IMR-90 (cell line): Measurements from ENCODE around the gene NPAS3. TPM values are rescaled to one million over a fixed set of nuclear protein-coding genes. Genes with fewer than 3 reads are reported as not detected.

Experiments
- ATAC-seq: fragments of 200-7000 bp; cut with Tn5 transposase; 2 replicates; pipeline ENCODE4 v1.9.1; 2020; ENCODE audit warnings: low read depth, mild to moderate bottlenecking, moderate library complexity
- BruUV-seq: library from RNA; stranded (reverse); fragments of 400-500 nt; replicated peaks from 2 replicates; lab custom pipeline; 2021; lab: Mats Ljungman, UMichigan
- CTCF ChIA-PET: fragments of 300-600 bp; formaldehyde crosslinking; extraction: SDS; loops from one replicate; lab custom pipeline; 2021; ENCODE audit warnings: antibody characterized with exemption; lab: Yijun Ruan, JAX
- POLR2A ChIA-PET: fragments of 300-600 bp; sonication (Branson Sonifier 250); formaldehyde crosslinking; loops from one replicate; lab custom pipeline; 2022; ENCODE audit warnings: antibody characterized with exemption; ENCODE audit not compliant: unreplicated experiment; lab: Charles Lee
- DNase-seq: peaks from one replicate; pipeline ENCODE4 v3.0.0; 2013
- H2AFZ ChIP-seq: replicated peaks from 2 replicates; pipeline ENCODE3; 2013; ENCODE audit warnings: low read length, mild to moderate bottlenecking; ENCODE audit not compliant: poor library complexity
- H2AK5ac ChIP-seq: 2 replicates; pipeline ENCODE4 v1.6.1; 2013; ENCODE audit warnings: low read depth, low read length, inconsistent platforms
- H2AK9ac ChIP-seq: replicated peaks from 2 replicates; pipeline ENCODE3; 2013; ENCODE audit warnings: mild to moderate bottlenecking, low read depth, low read length, moderate library complexity; ENCODE audit not compliant: poor library complexity
- H2BK120ac ChIP-seq: 2 replicates; pipeline ENCODE4 v1.6.1; 2013; ENCODE audit warnings: low read depth, low read length, inconsistent platforms
- H2BK15ac ChIP-seq: 3 replicates; pipeline ENCODE4 v1.6.1; 2013; ENCODE audit warnings: low read depth, low read length, inconsistent platforms
- H2BK20ac ChIP-seq: 2 replicates; pipeline ENCODE4 v1.6.1; 2013; ENCODE audit warnings: low read depth, mild to moderate bottlenecking, inconsistent platforms, low read length, moderate library complexity
- H2BK5ac ChIP-seq: 2 replicates; pipeline ENCODE4 v1.6.1; 2013; ENCODE audit warnings: mild to moderate bottlenecking, low read depth, low read length, inconsistent platforms; ENCODE audit not compliant: poor library complexity, severe bottlenecking
- H3K14ac ChIP-seq: replicated peaks from 2 replicates; pipeline ENCODE4 v1.6.1; 2013; ENCODE audit warnings: low read depth, low read length, inconsistent platforms
- H3K18ac ChIP-seq: 2 replicates; pipeline ENCODE4 v1.6.1; 2013; ENCODE audit warnings: low read depth, low read length, control low read depth
- H3K23ac ChIP-seq: 2 replicates; pipeline ENCODE4 v1.6.1; 2013; ENCODE audit warnings: low read depth, low read length, inconsistent platforms
- H3K27ac ChIP-seq: 2 replicates; pipeline ENCODE4 v1.5.1; 2013; ENCODE audit warnings: mild to moderate bottlenecking, control low read depth, low read length; ENCODE audit not compliant: insufficient read depth
- H3K27me3 ChIP-seq: 2 replicates; pipeline ENCODE4 v1.6.1; 2013; ENCODE audit warnings: low read length; ENCODE audit not compliant: control insufficient read depth, insufficient read depth
- H3K36me3 ChIP-seq: 2 replicates; pipeline ENCODE4 v1.6.1; 2013; ENCODE audit warnings: low read length, mixed read lengths; ENCODE audit not compliant: control insufficient read depth, insufficient read depth
- H3K4ac ChIP-seq: 2 replicates; pipeline ENCODE4 v1.6.1; 2013; ENCODE audit warnings: low read depth, low read length, inconsistent platforms
- H3K4me1 ChIP-seq: 2 replicates; pipeline ENCODE4 v1.6.1; 2013; ENCODE audit warnings: low read length, mixed read lengths; ENCODE audit not compliant: control insufficient read depth, insufficient read depth
- H3K4me2 ChIP-seq: 2 replicates; pipeline ENCODE4 v1.6.1; 2013; ENCODE audit warnings: low read depth, mild to moderate bottlenecking, control low read depth, low read length, moderate library complexity
- H3K4me3 ChIP-seq: 2 replicates; pipeline ENCODE4 v1.5.1; 2013; ENCODE audit warnings: low read depth, mild to moderate bottlenecking, control low read depth, low read length, moderate library complexity; ENCODE audit not compliant: insufficient read depth
- H3K56ac ChIP-seq: 2 replicates; pipeline ENCODE4 v1.6.1; 2013; ENCODE audit warnings: low read length, inconsistent platforms; ENCODE audit not compliant: insufficient read depth; ENCODE audit errors: extremely low read depth
- H3K79me1 ChIP-seq, 2 experiments: 2 replicates each; pipeline ENCODE4 v1.6.1; 2013; ENCODE audit warnings: low read length in 2 of 2, inconsistent platforms in 1 of 2, low read depth in 1 of 2
- H3K9ac ChIP-seq: 2 replicates; pipeline ENCODE4 v1.6.1; 2013; ENCODE audit warnings: low read depth, low read length, control low read depth
- H3K9me1 ChIP-seq: 2 replicates; pipeline ENCODE4 v1.6.1; 2013; ENCODE audit warnings: low read length, inconsistent platforms; ENCODE audit not compliant: insufficient read depth
- H3K9me3 ChIP-seq: 2 replicates; pipeline ENCODE4 v1.6.1; 2013; ENCODE audit warnings: low read length; ENCODE audit not compliant: control insufficient read depth, insufficient read depth
- H4K20me1 ChIP-seq: 2 replicates; pipeline ENCODE4 v1.6.1; 2013; ENCODE audit warnings: low read length, inconsistent platforms; ENCODE audit not compliant: insufficient read depth
- H4K5ac ChIP-seq: 2 replicates; pipeline ENCODE4 v1.6.1; 2013; ENCODE audit warnings: mild to moderate bottlenecking, low read depth, low read length, control low read depth
- H4K8ac ChIP-seq, 2 experiments: 2 replicates each; pipeline ENCODE4 v1.6.1; 2013; ENCODE audit warnings: low read depth in 2 of 2, low read length in 2 of 2, control low read depth in 1 of 2, inconsistent platforms in 1 of 2
- H4K91ac ChIP-seq: 2 replicates; pipeline ENCODE4 v1.6.1; 2013; ENCODE audit warnings: low read depth, low read length, inconsistent platforms; ENCODE audit not compliant: insufficient read depth
- BHLHE40 ChIP-seq: fragments of 150-350 bp; IDR thresholded peaks from 2 replicates; pipeline ENCODE4 v1.6.1; 2016; ENCODE audit warnings: mild to moderate bottlenecking, low read depth, low read length
- CEBPB ChIP-seq: IDR thresholded peaks from 2 replicates; pipeline ENCODE4 v1.6.1; 2012; ENCODE audit warnings: low read depth, low read length, improper control_type of control experiment
- CHD1 ChIP-seq: IDR thresholded peaks from 2 replicates; pipeline ENCODE4 v1.6.1; 2012; ENCODE audit warnings: low read depth, low read length, improper control_type of control experiment
- CTCF ChIP-seq: conservative IDR thresholded peaks from 2 replicates; pipeline ENCODE4 v1.5.1; 2012; ENCODE audit warnings: mild to moderate bottlenecking, low read depth, low read length, improper control_type of control experiment
- ELK1 ChIP-seq: fragments of 150-350 bp; IDR thresholded peaks from 2 replicates; pipeline ENCODE4 v1.6.1; 2016; ENCODE audit warnings: low read depth, mild to moderate bottlenecking, low read length, moderate library complexity, borderline replicate concordance
- FOS ChIP-seq: fragments of 150-350 bp; IDR thresholded peaks from 2 replicates; pipeline ENCODE4 v1.6.1; 2016; ENCODE audit warnings: low read depth, low read length
- MAFK ChIP-seq: IDR thresholded peaks from 2 replicates; pipeline ENCODE4 v1.6.1; 2012; ENCODE audit warnings: low read depth, low read length, improper control_type of control experiment
- MAZ ChIP-seq: IDR thresholded peaks from 2 replicates; pipeline ENCODE4 v1.6.1; 2012; ENCODE audit warnings: low read depth, mild to moderate bottlenecking, low read length, improper control_type of control experiment, moderate library complexity, borderline replicate concordance
- MXI1 ChIP-seq: IDR thresholded peaks from 2 replicates; pipeline ENCODE4 v1.6.1; 2012; ENCODE audit warnings: low read depth, mild to moderate bottlenecking, low read length, moderate library complexity, borderline replicate concordance
- NFE2L2 ChIP-seq: fragments of 150-350 bp; IDR thresholded peaks from 2 replicates; pipeline ENCODE4 v1.6.1; 2016; ENCODE audit warnings: low read depth, mild to moderate bottlenecking, low read length
- POLR2A ChIP-seq: IDR thresholded peaks from 2 replicates; pipeline ENCODE4 v1.6.1; 2012; ENCODE audit warnings: mild to moderate bottlenecking, low read depth, low read length
- RAD21 ChIP-seq: IDR thresholded peaks from 2 replicates; pipeline ENCODE4 v1.6.1; 2012; ENCODE audit warnings: low read length, improper control_type of control experiment
- RCOR1 ChIP-seq: IDR thresholded peaks from 2 replicates; pipeline ENCODE4 v1.6.1; 2012; ENCODE audit warnings: mild to moderate bottlenecking, low read length, improper control_type of control experiment; ENCODE audit not compliant: insufficient replicate concordance
- RFX5 ChIP-seq: IDR thresholded peaks from 2 replicates; pipeline ENCODE4 v1.8.0; 2012; ENCODE audit warnings: low read depth, mild to moderate bottlenecking, low read length, moderate library complexity
- SMC3 ChIP-seq: fragments of 150-350 bp; IDR thresholded peaks from 2 replicates; pipeline ENCODE4 v1.6.1; 2016; ENCODE audit warnings: low read depth, mild to moderate bottlenecking, antibody characterized with exemption, low read length, moderate library complexity
- USF2 ChIP-seq: fragments of 150-350 bp; IDR thresholded peaks from 2 replicates; pipeline ENCODE4 v1.6.1; 2017; ENCODE audit warnings: mild to moderate bottlenecking, antibody characterized with exemption, low read length, low read depth
- WGBS, 2 experiments: methylation state at CpG; one replicate each; pipeline versions ENCODE4 v1.1.5 to v1.1.7; 2013; ENCODE audit warnings: missing lambda C conversion rate in 2 of 2; ENCODE audit not compliant: insufficient read length in 1 of 2; ENCODE audit errors: extremely low coverage in 2 of 2; 5-methylcytosine and 5-hydroxymethylcytosine counted together
- dilution Hi-C: fragments of 300-500 bp; cut with HindIII; formaldehyde crosslinking; loops from one replicate; pipeline ENCODE4 v1.14.3; 2018; ENCODE audit warnings: low sequenced_read_pairs; ENCODE audit not compliant: unreplicated experiment
- in situ Hi-C: fragments of 300-500 bp; cut with MboI; formaldehyde crosslinking; loops from 3 replicates; pipeline ENCODE4 v1.14.3; 2019; ENCODE audit warnings: low sequenced_read_pairs, inconsistent platforms, mixed read lengths
- intact Hi-C: fragments of 100-400 bp; cut with micrococcal nuclease; formaldehyde crosslinking; loops from 2 replicates; pipeline ENCODE4 v1.10.0; 2022
- polyA plus RNA-seq, 3 experiments: library from polyadenylated mRNA; depleted of rRNA; stranded (reverse); fragments of >200 nt; gene quantifications; 2 replicates each; pipeline ENCODE4 v1.2.3, GENCODE V29; 2012; ENCODE audit warnings: low replicate concordance in 1 of 3
- total RNA-seq: library from RNA; depleted of rRNA; stranded (reverse); fragments of >200 nt; gene quantifications from 2 replicates; pipeline ENCODE4 v1.2.3, GENCODE V29; 2012

Gene NPAS3
- total and polyA plus RNA-seq, 2 of the 4 experiments (the other 2 are of a cell fraction): not detected

- ChIA-PET CTCF (interaction anchor here (1.1 kb wide), 1 partner anchor 14 kb away, joined by 3 read pairs; no protein-coding TSS in a partner anchor), POLR2A (no interaction called here)
- no peak overlapping the region for H3K9ac ChIP-seq
- no peak overlapping the region for H4K91ac ChIP-seq
- no peak overlapping the region for H2AFZ ChIP-seq
- H3K4me1 ChIP-seq: no peaks in the 10 kb centered on the region
- no peaks in the 10 kb centered on the region for H4K20me1 ChIP-seq
- H3K79me1 ChIP-seq: no peaks in the 10 kb centered on the region
- H4K8ac ChIP-seq: no peak overlapping the region
- H3K27me3 ChIP-seq: no peaks in the 10 kb centered on the region
- H4K5ac ChIP-seq: no peak overlapping the region
- no peaks in the 10 kb centered on the region for H3K36me3 ChIP-seq
- BruUV-seq: no TSS peak
- TF ChIP-seq POLR2A (no peak), MXI1 (no peak), MAZ (no peak), NFE2L2 (no peak), CTCF (no peak), RFX5 (no peak), USF2 (no peak), RCOR1 (no peak), BHLHE40 (no peak), ELK1 (no peak), CHD1 (no peak), MAFK (no peak), CEBPB (no peak), SMC3 (no peak), FOS (no peak), RAD21 (no peak)
- H3K14ac ChIP-seq: no peak overlapping the region
- no peak overlapping the region for H2BK20ac ChIP-seq
- no peak overlapping the region for H2BK120ac ChIP-seq
- in situ Hi-C loops (no loop called here), dilution Hi-C loops (no loop called here), intact Hi-C loops (no loop called here)
- DNase-seq (no peak), ATAC-seq (no peak)
- H3K27ac ChIP-seq: no peak overlapping the region
- no peak overlapping the region for H3K4me2 ChIP-seq
- H2BK15ac ChIP-seq: no peak overlapping the region
- H2AK9ac ChIP-seq: no peak overlapping the region
- no peaks in the 10 kb centered on the region for H3K9me3 ChIP-seq
- H3K4ac ChIP-seq: no peak overlapping the region
- no peak overlapping the region for H3K56ac ChIP-seq
- 50% methylated on average over 1 of the region's 5 CpGs; no CpG with 5 or more reads in 1 of the 2 experiments for WGBS, 2 experiments
- no peak overlapping the region for H2BK5ac ChIP-seq
- H3K4me3 ChIP-seq: no peak overlapping the region
- H3K9me1 ChIP-seq: no peaks in the 10 kb centered on the region
- no peak overlapping the region for H2AK5ac ChIP-seq
- H3K18ac ChIP-seq: no peak overlapping the region
- no peak overlapping the region for H3K23ac ChIP-seq
Observed at GRCh38 chr14:33516898-33517436, 578.3 kb downstream of the NPAS3 start.
